Ishikawa (cell line): Measurements from ENCODE around the gene GABRG3.

Experiments
- CREB1 ChIP-seq: IDR thresholded peaks from 2 replicates; pipeline ENCODE4 v1.6.1; 2012; ENCODE audit warnings: low read depth
- EP300 ChIP-seq: IDR thresholded peaks from 2 replicates; pipeline ENCODE4 v1.6.1; 2012; ENCODE audit warnings: borderline replicate concordance
- FOXM1 ChIP-seq: IDR thresholded peaks from 2 replicates; pipeline ENCODE4 v1.6.1; 2012; ENCODE audit warnings: low read depth, borderline replicate concordance
- MAX ChIP-seq: IDR thresholded peaks from 2 replicates; pipeline ENCODE4 v1.6.1; 2012
- NFIC ChIP-seq: IDR thresholded peaks from 2 replicates; pipeline ENCODE4 v1.6.1; 2012
- RAD21 ChIP-seq: IDR thresholded peaks from 2 replicates; pipeline ENCODE4 v1.6.1; 2012; ENCODE audit warnings: low read depth
- REST ChIP-seq: IDR thresholded peaks from 2 replicates; pipeline ENCODE4 v1.6.1; 2012; ENCODE audit warnings: low read depth, mild to moderate bottlenecking
- TAF1 ChIP-seq: IDR thresholded peaks from 2 replicates; pipeline ENCODE4 v1.6.1; 2012; ENCODE audit warnings: low read depth, mild to moderate bottlenecking
- TEAD4 ChIP-seq: IDR thresholded peaks from 2 replicates; pipeline ENCODE4 v1.6.1; 2012
- ZBTB7A ChIP-seq: IDR thresholded peaks from 2 replicates; pipeline ENCODE4 v1.6.1; 2012; ENCODE audit warnings: low read depth

- TF ChIP-seq TEAD4 (no peak), FOXM1 (no peak), ZBTB7A (no peak), RAD21 (no peak), EP300 (no peak), MAX (no peak), REST (no peak), TAF1 (no peak), CREB1 (no peak), NFIC (no peak)
Measured at GRCh38 chr15:27054426-27054825, 83.4 kb downstream of the GABRG3 start.
